NCI-H1105 treated with DMSO at 0.1 percent for 48 hours (cell line): ENCODE results near the gene SPINT1.
"Not testable (repeated sequence)": the region's sequence is repeated elsewhere in the genome, so short reads cannot be mapped to it uniquely, and the experiment has no call there.

Experiments used
- DNase-seq: peaks from one replicate; lab custom pipeline; 2025; lab: John Stamatoyannopoulos, UW

The SPINT1 gene

GRCh38 chr15:40859206-40859851 is 15.5 kb downstream of the SPINT1 start:
- peak; percentile 18 for DNase-seq

DNA sequence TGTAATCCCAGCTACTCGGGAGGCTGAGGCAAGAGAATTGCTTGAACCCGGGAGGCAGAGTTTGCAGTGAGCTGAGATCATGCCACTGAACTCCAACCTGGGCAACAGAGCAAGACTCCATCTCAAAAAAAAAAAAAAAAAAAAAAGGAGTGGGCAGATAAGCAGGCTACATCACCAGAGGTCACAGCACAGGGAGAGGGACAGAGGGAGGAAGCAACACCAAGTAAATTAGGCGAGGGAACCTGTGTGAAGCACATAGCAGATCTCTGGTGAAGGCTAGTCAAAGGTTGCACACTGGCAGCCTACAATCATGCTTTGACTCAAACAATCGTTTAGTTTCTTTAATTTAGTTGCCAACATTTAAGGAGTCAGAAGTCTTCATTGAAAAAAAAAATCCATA is 17.3 kb downstream of the SPINT1 start:
- DNase-seq, result not testable (repeated sequence)

DNA sequence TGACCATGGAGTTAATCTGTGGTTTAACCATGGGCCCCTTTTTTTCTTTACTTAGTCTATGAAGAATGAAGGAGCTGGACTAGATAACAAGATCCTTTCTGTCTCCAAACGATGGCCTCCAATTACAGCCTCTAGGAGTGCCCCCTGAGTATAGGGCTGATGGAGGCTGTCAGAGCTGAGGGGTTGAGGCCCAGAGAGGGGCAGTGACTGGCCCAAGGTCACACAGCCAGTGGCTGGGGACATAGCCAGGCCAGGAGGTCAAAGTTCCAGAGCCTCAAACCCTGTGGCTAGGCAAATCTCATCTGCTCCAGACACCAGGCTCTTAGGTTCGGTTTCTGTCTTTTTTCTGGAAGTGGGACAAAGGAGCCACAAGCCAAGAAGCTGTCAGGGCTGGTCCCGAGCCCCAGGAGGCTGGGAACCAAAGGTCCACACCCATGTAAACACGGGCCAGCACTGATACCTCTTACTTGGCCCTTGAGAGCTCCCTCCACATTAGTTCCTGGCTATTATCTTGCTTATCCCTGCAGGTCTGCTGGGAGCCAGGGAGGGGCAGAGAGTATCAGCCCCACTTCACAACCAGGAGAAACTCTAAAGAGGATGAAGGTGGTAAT is 19.9 kb downstream of the SPINT1 start:
- no peak for DNase-seq

DNA sequence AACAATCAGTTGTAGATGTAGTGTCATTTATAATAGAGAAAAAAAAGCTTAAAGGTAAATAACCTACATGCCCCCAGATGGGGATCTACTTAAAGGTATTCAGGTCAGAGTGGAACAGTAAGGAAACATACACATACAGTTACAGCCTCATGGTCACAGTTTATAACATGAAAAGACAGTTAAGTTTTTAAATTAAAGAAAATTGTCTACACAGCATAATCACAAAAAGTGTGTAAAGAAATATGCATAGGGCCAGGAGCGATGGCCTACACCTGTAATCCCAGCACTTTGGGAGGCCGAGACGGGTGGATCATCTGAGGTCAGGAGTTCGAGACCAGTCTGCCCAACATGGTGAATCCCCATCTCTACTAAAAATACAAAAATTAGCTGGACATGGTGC is 23.4 kb downstream of the SPINT1 start:
- no peak for DNase-seq

GRCh38 chr15:40869686-40870085 is 25.8 kb downstream of the SPINT1 start:
- no peak for DNase-seq

DNA sequence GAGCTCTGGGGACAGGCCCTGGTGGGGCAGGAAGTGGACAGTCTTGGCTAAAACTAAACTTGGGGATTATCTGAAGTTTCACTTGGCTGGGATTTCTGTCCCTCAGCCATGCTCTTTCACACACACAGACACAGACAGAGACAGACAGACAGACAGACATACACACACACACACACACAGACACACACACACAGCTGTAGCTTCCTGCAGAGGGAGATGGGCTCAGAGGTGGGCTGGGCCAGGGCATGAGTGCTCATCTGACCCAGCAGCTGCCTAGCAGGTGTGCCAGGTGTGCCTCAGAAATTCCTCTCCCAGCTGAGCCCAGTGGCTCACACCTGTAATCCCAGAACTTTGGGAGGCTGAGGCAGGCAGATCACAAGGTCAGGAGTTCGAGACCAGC is 26.9 kb downstream of the SPINT1 start:
- no peak for DNase-seq

DNA sequence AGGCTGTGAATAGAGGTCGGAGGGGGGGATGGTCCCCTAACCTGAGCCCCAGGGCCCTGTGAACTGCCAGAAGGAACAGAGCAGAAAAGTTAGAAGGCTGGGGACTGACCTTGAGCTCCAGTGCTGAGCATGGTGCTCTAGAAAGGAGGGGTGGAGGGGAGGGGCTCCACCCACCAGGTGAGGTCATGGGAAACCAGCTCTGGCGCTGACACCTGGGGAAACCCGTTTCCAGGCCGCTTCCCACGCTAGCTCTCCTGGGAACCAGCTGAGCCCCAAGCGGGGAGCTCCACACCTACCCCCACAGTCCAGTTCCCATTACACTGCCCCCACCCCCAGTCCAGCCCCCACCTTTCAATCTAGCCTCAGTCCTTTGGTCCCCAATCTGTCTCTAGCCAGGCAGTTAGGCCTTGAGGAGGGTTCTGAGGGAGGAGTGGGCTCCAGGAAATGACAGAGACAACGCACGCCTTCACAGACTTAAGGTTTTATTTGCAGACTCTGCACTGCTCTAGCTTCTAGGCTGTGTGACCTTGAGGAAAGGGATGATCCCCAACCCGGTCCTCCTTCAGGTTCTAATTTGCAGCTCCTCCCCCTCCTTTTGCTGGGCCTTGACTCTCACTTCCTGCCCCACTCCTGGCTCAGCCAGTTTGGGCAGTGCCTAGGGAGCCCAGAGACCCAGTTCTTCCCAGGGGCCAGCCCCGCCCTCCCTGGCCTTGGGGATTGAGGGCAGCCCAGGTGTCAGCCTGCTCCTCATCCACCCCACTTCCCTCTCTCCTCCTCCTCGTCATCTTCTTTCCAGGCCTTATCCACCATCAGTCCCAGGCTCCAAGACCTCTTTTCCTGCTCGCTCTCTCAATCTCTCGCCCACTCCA is 28.1 kb downstream of the SPINT1 start:
- no peak for DNase-seq

DNA sequence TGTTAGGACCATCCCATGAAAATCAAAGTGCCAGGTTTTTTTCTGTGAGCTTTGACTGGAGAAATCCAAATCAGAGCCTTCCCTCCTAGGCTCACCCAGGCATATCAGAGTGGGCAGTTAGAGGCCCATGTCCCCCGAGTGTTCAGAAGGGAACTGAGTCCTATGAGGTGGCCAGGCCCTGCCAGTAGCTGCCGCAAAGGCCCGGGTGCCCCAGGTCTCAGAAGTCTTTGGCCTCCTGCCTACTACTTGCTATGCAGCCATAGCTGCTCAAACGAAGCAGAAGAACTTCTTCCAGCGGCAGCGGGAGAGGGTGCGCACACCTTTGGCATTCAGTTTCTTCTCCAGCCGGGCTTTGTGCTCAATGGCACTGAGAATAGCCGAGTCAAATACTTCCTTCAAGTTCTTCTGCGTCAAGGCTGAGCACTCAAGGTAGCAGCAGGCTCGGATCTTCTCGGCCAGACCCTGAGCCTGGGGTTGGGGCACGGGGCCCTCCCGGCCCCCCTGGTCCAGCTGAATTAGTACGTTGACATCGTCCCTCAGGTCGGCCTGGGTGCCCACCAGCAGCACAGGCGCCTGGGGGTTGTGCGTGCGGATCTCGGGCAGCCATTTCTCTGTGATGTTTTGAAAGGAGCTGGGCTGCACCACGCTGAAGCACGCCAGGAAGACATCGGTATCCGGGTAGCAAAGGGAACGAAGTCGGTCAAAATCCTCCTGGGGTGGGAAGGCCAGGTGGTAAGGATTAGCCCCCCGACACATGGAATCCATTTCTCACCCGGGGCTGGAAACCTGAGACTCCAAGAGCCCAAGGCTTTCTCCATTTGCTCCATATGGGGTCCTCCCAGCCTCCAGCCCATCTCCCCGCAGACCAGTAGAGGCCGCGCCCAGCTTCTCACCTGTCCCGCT is 29.2 kb downstream of the SPINT1 start:
- DNase-seq, result no peak

DNA sequence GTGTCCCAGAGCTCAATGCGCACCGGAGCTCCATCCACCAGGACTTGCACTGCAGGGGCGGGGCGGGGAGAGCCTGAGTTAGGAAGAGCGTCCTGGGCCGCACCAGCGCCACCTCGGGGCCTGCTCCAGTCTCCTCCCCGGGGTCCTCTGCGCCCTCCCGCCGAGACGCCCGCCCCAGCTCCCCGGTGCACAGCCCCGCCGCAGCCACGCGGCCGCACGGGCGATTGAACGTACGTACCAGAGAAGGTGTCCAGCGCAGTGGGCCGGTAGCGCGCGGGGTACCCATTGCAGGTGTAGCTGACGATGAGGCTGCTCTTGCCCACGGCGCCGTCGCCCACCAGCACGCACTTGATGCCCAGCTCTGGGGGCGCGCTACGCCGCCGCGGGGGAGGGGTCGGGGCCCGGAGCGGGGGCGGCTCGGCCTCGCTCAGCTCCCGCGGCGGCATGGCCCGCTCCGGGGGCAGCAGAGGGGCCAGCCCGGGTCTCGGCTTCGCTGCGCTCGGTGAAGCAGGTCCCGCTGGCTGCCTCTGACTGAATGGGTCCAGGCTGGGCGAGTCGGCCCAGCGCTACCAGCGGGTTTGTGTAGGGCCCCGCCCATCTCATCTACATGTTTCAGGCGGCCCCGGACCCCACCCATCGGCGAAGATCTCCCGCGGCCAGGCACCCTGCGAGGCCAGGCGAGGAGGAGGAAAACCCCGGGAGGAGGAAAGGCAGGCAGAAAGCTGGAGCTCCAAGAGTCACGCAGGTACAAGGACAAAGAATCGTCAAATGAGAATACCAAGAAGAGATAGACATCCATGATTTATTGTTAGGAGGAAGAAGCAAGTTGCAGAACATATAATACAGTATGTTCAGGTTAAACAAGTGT is 30.1 kb downstream of the SPINT1 start, which contains the start of gene RHOV:
TSS of gene RHOV (minus strand) at position 541 of the 868 bp plus-strand sequence. CDS start at position 446, 95 bp downstream.
- peak; percentile 25 for DNase-seq

DNA sequence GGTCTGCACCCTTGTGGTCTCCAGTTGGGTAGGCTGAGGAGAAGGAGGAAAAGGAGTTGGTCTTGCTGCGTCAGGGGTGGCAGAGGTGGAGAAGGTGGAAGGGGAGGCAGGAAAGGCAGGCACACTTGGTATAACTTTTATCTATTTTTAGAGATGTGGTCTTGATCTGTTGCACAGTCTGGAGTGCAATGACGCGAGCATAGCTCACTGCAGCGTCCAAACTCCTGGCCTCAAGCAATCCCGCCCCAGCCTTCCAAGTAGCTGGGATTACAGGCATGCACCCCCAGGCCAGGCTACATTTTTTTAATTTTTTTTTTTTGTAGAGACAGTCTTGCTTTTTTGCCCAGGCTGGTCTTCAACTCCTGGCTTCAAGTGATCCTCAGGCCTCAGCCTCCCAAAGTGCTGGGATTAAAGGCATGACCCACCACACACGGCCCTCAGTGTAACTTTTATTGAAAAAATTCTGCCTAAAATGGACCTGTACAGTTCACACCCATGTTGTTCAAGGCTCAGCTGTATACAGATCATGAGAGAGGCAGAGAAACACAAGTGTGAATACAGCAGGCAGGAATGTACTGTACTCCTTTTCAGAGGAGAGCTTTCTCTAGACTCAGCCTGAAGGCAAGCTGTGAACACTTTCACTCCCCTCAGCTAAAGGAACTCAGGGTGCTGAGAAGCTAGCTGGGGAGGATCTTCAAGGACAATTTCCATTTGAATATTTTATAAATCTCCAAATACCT is 32.3 kb downstream of the SPINT1 start:
- DNase-seq, result no peak

DNA sequence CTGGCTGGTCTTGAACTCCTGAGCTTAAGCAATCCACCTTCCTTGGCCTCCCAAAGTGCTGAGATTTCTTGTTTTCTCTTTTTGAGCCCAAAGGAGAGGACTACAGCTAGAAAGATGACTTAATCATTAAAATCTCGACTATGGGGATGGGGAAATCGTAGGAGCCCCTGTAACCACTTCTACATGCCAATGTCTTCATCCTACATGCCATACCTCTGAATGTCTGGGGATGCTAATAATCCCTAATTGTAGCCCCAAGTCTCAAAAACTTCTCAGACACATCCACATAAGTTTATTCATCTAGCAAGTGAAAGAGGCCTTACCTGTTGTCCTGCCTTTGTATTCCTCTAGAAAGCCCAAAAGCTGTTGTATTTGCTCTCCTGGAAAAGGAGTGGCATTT is 33.8 kb downstream of the SPINT1 start:
- no peak for DNase-seq

GRCh38 chr15:40878785-40879184 is 34.9 kb downstream of the SPINT1 start:
- DNase-seq, result no peak

DNA sequence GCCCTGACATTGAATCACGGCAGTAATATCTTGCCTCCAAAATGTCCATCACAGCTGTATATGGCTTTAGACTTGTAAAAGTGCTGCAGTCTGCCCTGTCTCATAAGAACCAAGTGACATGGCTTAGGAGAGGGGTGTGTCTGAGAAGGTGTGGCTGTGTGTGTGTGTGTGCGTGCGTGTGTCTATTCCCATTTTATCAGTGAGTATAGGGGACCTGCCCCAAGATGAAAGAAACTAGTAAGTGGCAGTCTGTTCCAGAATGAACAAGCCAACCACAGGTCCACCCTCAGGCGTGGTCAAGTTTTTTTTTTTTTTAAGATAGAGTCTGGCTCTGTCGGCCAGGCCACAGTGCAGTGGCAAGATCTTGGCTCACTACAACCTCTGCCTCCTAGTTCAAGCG is 35.8 kb downstream of the SPINT1 start:
- no peak for DNase-seq

GRCh38 chr15:40881351-40881750 is 37.5 kb downstream of the SPINT1 start:
- no peak for DNase-seq

- no peak for DNase-seq
Observed at GRCh38 chr15:40886586-40886985, 42.7 kb downstream of the SPINT1 start.

GRCh38 chr15:40889112-40889511 is 45.3 kb downstream of the SPINT1 start:
- no peak for DNase-seq

DNA sequence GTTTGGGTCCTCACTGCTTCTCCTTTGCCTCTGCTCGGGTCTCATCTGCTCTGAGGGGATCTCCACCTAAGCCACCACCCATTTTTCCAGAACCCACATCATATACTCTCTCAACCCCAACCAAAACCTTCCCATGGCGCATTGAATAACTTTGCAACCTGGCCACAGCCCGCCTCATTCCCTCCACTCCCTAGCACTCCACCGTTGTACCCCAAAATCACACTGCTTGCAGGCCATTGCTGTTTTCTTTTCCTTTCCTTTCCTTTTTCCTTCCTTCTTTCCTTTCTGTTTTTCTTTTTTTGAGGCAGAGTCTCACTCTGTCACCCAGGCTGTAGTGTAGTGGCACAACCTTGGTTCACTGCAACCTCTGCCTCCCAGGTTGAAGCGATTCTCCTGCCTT is 47.3 kb downstream of the SPINT1 start:
- DNase-seq, result no peak

GRCh38 chr15:40891810-40892446 is 48.1 kb downstream of the SPINT1 start:
- DNase-seq, result peak; percentile 43

- no peak for DNase-seq
Observed at GRCh38 chr15:40892447-40893012, 48.7 kb downstream of the SPINT1 start.
